Measurements from ENCODE around the gene PLS3.

The PLS3 gene

DNA sequence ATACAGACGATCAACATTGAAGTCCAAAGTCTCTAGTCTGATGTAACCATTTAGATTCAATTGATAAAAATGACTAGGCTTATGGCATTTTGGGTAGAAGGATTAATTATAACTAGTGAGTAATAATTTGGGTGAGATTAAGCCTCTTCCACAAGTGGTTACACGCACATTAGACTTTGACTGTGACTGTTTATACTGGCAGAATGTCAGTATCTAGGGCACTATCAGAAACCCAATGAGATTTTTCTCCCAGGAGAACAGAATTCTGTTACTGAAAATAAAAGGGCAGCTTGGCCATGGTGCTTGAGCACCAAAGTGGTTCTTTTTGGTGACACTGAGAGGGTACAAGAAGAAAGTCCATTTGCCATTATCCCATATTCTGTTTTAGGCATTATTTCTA is 3.3 kb downstream of the PLS3 start:
- no peak overlapping the region for H3K4me3 ChIP-seq (ENCODE audit: low read depth, low read length)
- TF ChIP-seq, protein P1, sequence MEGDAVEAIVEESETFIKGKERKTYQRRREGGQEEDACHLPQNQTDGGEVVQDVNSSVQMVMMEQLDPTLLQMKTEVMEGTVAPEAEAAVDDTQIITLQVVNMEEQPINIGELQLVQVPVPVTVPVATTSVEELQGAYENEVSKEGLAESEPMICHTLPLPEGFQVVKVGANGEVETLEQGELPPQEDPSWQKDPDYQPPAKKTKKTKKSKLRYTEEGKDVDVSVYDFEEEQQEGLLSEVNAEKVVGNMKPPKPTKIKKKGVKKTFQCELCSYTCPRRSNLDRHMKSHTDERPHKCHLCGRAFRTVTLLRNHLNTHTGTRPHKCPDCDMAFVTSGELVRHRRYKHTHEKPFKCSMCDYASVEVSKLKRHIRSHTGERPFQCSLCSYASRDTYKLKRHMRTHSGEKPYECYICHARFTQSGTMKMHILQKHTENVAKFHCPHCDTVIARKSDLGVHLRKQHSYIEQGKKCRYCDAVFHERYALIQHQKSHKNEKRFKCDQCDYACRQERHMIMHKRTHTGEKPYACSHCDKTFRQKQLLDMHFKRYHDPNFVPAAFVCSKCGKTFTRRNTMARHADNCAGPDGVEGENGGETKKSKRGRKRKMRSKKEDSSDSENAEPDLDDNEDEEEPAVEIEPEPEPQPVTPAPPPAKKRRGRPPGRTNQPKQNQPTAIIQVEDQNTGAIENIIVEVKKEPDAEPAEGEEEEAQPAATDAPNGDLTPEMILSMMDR (IDR thresholded peaks at IDR 0.05; ENCODE audit: control insufficient read depth, extremely low read depth, insufficient read depth), result no peak
- no peak for DNase-seq (ENCODE audit: low read depth)

DNA sequence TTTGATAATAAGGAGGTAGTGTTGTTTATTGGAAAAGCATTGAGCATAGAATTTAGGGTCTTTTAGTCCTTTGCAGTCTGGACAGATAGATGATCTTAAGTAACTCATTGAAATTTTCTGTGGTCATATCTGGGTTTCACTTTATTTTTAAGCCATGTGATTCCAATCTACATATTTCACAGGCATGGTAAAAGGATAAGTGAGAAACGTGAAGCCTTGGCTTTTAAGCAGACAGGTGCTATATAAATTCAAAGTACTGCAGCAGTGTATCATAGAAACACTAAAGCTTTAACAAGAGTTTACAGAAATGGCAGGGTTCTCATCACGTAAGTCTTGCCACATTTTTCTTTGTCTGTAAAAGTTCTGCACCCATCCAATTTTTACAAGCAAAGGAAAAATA is 4.9 kb downstream of the PLS3 start:
- H3K4me3 ChIP-seq (ENCODE audit: low read depth, low read length), result no peak overlapping the region
- TF ChIP-seq, protein P1 (IDR thresholded peaks at IDR 0.05; ENCODE audit: control insufficient read depth, extremely low read depth, insufficient read depth), result no peak
- no peak for DNase-seq (ENCODE audit: low read depth)

DNA sequence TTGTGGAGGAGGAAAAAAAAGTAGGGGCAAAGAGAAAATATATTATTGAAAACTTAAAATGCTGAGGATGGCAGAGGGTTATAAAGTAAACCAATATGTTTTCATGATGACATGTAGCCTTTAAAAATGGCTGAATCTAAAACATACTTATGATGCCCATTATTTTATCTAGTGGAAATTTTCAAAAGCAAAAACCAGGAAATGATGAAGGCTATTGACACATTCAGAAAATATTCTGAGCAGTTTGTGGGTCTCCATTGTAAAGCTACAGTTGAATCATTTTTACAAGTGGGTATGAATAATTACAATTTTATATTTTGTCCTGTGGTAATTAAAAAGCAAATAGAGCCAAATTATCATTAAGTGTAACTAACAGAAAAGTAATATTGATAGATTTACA is 10.7 kb downstream of the PLS3 start:
- TF ChIP-seq, protein P1 (IDR thresholded peaks at IDR 0.05; ENCODE audit: control insufficient read depth, extremely low read depth, insufficient read depth), result no peak
- H3K4me3 ChIP-seq (ENCODE audit: low read depth, low read length), result no peak overlapping the region
- no peak for DNase-seq (ENCODE audit: low read depth)

DNA sequence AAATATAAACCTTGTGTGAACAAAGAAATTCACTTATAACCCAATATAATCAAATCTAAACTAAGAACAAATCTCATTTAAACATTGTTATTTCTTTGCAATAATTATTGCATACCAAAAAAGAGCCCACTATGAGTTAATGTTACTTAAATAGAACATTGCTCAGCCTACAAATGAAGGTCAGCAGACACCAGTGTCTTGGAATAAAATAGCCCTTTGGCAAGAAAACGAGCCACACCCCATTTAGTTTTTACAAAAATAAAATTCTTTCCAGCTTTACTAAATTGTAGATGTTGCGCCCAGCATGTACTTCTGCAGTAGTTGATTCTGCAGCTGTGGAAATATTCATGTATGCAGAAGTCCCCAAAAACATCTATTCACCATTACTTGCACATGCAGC is 12.2 kb downstream of the PLS3 start:
- TF ChIP-seq, protein P1 (IDR thresholded peaks at IDR 0.05; ENCODE audit: control insufficient read depth, extremely low read depth, insufficient read depth), result no peak
- no peak overlapping the region for H3K4me3 ChIP-seq (ENCODE audit: low read depth, low read length)
- no peak for DNase-seq (ENCODE audit: low read depth)

DNA sequence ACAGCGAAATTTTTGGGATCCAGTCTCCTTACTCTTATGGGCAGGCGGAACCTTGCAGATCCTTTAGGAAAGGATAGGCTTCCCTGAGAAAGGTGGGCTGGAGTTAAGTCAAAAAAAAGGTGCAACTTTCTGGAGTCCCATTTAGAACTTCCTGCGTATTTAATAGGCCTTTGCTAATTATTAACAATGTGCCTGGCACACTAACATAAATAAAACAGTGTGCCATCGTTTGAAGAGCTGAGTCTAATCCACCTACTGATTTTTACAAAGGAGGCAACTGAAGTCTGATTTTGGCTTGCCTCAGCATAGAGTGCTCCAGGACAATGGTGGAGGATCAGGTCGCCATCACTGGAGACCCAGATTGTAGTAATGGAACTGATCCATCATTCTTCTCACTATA is 15.7 kb downstream of the PLS3 start:
- TF ChIP-seq, protein P1 (IDR thresholded peaks at IDR 0.05; ENCODE audit: control insufficient read depth, extremely low read depth, insufficient read depth), result no peak
- H3K4me3 ChIP-seq (ENCODE audit: low read depth, low read length), result no peak overlapping the region
- no peak for DNase-seq (ENCODE audit: low read depth)

DNA sequence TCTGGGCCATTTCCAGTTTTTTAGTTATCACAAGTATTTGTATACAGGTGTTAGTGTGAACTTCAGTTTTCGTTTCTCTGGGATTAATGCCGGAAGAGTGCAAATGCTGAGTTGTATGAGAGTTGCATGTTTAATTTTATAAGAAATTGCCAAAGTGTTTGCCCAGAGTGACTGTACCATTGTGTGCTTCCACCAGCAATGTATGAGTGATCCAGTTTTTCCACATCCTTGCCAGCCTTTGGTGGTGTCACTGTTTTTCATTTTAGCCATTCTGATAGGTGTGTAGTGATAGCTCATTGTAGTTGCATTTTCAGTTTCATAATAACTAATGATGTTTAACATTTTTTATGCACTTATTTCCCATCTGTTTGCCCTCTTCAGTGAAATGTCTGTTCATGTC is 18.4 kb downstream of the PLS3 start:
- DNase-seq (ENCODE audit: low read depth), result no peak
- TF ChIP-seq, protein P1 (IDR thresholded peaks at IDR 0.05; ENCODE audit: control insufficient read depth, extremely low read depth, insufficient read depth), result no peak
- H3K4me3 ChIP-seq (ENCODE audit: low read depth, low read length), result no peak overlapping the region

DNA sequence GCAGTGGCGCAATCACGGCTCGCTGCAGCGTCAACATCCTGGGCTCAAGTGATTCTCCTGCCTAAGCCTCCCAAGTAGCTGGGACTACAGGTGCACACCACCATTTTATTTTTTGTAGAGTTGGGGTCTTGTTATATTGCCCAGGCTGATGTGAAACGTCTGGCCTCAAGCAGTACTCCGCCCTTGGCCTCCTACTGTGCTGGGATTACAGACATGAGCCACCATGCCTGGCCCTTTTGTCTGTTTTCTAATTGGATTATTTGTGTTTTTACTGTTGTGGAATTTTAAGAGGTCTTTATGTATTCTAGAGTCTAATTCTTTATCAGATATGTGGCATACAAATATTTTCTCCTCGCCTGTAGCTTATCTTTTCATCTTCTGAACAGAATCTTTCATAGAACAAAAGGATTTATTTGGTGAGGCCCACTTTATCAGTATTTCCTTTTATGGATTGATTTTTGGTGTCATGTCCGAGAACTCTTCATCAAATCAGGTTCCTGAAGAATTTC is 18.9 kb downstream of the PLS3 start:
- TF ChIP-seq, protein P1 (IDR thresholded peaks at IDR 0.05; ENCODE audit: control insufficient read depth, extremely low read depth, insufficient read depth), result no peak
- no peak overlapping the region for H3K4me3 ChIP-seq (ENCODE audit: low read depth, low read length)
- no peak for DNase-seq (ENCODE audit: low read depth)

All from LNCaP clone FGC (cell line).